Fibroblast of the aortic adventitia (primary cell): ENCODE data around the gene TMTC2. TPM values are rescaled to one million over a fixed set of nuclear protein-coding genes. Genes with fewer than 3 reads are reported as not detected.

ENCODE experiments used
- DNase-seq: peaks from one replicate; pipeline ENCODE4 v3.0.0-alpha.2; 2010; ENCODE audit warnings: low read depth
- H3K4me3 ChIP-seq: 2 replicates; pipeline ENCODE4 v1.5.1; 2011; ENCODE audit warnings: low read depth, mild to moderate bottlenecking, control low read depth, low read length, moderate library complexity
- total RNA-seq: library from RNA; depleted of rRNA; stranded (reverse); fragments of >200 nt; gene quantifications from 2 replicates; pipeline ENCODE4 v1.2.3, GENCODE V29; 2012; ENCODE audit warnings: low replicate concordance
- TF ChIP-seq, protein P1 (sequence below): IDR thresholded peaks from 2 replicates; pipeline ENCODE4 v1.5.1; 2011; ENCODE audit warnings: mild to moderate bottlenecking, low read length, control low read depth, inconsistent platforms; ENCODE audit not compliant: insufficient read depth

Gene TMTC2
- total RNA-seq, 1 donor = 21.1 TPM

DNA sequence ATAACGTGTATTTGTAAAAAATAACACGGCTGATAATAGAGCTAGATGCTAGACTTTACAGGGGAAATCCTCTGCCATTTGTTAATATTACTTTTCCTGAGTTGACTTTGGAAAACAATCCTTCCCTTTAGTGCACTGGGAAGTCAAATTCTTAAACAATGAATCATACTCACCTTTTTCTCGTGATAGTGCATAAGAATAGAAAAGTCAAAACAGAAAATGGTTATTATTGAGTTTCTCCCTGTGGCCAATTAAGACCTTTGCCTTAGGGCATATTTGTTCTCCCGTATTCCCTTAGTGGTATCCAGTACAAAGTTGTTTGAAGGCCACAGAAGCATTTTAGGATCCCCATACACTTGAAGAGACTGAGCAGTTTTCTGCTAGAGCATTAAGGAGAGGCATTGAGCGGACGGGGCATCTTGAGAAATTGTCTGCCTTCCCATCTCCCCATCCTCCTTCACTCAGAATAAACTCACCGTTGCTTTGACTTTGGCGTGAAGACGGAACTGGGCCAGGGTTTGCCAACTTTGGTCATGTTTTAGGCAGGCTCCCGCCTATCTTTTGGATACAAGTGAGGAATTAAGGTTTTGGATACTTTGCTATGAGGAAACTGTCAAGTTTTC, 171.3 kb downstream of the TMTC2 start:
- TF ChIP-seq, protein P1, sequence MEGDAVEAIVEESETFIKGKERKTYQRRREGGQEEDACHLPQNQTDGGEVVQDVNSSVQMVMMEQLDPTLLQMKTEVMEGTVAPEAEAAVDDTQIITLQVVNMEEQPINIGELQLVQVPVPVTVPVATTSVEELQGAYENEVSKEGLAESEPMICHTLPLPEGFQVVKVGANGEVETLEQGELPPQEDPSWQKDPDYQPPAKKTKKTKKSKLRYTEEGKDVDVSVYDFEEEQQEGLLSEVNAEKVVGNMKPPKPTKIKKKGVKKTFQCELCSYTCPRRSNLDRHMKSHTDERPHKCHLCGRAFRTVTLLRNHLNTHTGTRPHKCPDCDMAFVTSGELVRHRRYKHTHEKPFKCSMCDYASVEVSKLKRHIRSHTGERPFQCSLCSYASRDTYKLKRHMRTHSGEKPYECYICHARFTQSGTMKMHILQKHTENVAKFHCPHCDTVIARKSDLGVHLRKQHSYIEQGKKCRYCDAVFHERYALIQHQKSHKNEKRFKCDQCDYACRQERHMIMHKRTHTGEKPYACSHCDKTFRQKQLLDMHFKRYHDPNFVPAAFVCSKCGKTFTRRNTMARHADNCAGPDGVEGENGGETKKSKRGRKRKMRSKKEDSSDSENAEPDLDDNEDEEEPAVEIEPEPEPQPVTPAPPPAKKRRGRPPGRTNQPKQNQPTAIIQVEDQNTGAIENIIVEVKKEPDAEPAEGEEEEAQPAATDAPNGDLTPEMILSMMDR = no peak
- no peak for DNase-seq
- no peak overlapping the region for H3K4me3 ChIP-seq

DNA sequence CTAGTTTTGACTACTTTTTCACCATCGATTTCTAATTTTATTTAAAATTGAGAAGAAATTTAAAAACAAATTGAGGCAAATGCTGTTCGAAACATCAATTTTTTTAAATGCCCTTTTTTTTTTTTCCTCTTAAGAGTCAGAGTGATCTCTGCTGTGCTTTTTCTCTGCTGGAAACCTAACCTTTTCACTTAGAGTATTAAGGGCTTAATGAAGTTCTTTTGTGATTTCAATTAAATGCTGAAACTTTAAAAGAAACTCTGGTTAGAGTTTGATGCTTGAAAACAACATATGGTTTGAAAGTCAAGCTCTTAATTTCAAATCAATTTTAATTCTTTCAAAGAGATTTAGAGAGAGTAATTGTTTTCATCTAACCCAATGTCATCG, 171.8 kb downstream of the TMTC2 start:
- TF ChIP-seq, protein P1 = no peak
- H3K4me3 ChIP-seq = no peak overlapping the region
- no peak for DNase-seq

DNA sequence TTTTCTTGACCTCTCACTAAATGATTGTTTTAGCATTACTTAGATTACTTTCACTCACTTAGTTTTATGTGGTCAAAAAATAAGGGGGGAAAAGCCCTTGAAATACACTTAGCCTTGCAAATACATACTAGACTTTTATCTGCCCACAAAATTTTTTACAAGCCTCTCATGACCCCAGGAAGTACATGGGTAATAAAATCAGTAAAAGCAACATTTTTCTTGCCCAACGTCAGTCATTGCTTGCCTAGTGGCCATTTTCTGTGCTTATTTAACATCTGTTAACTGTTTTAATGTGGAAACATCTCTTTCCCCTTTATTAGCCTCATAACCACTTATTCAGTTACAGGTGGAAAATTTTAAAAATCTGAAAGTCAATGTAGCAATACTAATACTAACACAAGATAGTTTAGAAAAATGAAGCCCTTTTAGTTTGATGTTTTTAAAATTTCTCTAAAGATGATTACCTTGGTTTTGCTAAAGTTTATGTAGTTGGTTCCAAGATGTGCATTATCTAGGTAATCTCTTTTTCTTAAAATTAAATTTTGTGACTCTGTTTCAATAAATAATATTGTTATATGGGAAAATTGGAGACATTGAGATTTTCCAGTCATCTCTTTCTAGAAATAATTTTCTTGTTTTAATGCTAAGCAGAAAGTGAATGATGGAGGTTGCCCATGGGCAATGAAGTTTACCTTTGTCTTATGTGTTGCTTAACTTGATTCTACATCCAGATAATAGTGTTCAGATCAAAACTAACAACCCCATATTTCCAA, 175.5 kb downstream of the TMTC2 start:
- TF ChIP-seq, protein P1 = no peak
- peak; percentile 33 for DNase-seq
- no peak overlapping the region for H3K4me3 ChIP-seq

DNA sequence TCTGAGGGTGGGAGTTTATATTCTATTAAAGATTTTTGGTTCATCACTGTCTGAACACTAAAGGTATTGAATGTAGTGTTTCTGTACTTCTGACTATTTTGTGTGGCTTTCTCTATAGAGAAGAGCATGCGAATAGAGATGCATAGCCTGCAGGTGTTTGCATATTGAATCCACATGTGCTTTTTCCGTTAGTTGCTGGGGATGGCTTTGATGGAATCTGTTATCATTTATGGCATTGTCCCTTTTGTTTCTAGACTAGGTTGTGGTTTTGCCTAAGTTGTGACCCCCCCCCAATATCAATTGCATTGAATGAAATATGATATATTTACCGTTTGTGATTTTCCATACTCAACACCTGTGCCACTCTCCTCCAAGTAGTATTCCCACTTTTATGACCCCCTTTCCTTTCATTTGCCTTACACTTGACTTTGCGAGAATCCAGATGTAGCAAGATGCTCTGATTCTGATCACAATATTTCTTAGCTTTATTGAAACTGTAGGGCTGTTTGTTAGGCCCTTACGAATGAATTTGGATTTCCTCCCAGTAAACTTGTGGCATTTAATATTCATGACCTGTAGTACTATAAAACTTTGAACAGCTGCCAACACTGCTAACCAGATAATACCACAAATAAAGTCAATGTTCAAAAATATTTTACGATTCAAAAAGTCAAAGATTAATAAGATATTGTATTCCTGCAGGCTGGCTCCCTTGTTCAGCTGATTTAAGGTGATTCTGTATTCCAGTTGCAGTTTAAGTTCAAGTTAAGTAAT, 176.4 kb downstream of the TMTC2 start:
- no peak for DNase-seq
- no peak overlapping the region for H3K4me3 ChIP-seq
- TF ChIP-seq, protein P1 = no peak

DNA sequence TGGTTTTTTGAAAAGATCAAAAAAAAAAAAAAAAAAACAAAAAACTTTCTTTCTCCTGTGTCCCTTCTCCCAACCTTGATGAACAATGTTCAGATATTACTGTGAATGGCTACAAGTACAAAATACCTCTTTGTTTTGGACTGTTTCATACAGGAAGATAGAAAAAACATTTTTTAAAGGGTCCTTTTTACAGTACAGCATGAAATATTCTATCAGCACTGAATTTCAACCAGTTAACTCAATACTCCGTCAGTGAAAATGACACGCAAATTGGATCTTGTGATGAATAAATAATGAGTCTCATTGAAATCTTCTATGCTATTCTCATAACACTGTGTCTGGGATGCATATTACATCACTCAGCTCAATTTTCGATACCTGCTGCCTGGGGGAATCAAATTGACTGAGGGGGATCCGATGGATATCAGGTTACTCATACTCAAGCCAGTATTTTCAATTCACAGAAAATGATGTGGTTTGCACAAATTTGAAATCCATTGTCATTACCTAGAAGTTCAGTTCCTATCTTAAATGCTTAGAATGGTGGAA, 179.6 kb downstream of the TMTC2 start:
- DNase-seq = no peak
- TF ChIP-seq, protein P1 = no peak
- no peak overlapping the region for H3K4me3 ChIP-seq

DNA sequence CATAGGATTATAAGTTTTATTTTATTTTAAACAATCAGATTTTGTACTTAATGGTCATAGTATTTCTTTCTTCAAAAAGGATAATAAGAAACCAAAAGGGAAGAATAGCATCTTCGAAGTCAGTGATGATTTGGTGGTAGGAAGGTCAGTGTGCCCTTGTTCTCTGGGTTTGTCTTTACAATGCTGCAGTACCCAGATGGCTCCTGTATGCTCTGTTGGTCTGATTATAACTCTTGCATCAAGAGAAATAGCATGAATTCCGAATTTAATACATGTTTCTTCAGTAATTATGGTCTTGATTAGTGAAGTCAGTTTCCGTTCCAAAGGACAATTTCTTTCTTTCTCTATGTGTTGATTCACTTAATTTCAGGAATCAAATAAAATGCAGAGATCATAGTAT, 180.2 kb downstream of the TMTC2 start:
- TF ChIP-seq, protein P1 = no peak
- DNase-seq = no peak
- no peak overlapping the region for H3K4me3 ChIP-seq
